ENCODE results near the gene NCOR2. TPM values are rescaled to one million over a fixed set of nuclear protein-coding genes. Genes with fewer than 3 reads are reported as not detected.

The NCOR2 gene
- total and polyA plus RNA-seq, 2 of the 8 experiments (the other 6 are each of a cell fraction or from before 2014, with no cell fraction given), result 14.8 to 275 TPM

- TF ChIP-seq TAF7 (optimal IDR thresholded peaks at IDR 0.05; ENCODE audit: borderline replicate concordance, low read depth, low read length) (no peak), USF2 (IDR thresholded peaks at IDR 0.05; ENCODE audit: low read length) (no peak), SIX5 (IDR thresholded peaks at IDR 0.05; ENCODE audit: low read depth, low read length) (no peak), HDAC6 (IDR thresholded peaks at IDR 0.05; ENCODE audit: low read depth, low read length) (no peak), CBX5 (IDR thresholded peaks at IDR 0.05; ENCODE audit: low read depth, low read length) (no peak)
These were observed 23.0 kb upstream of the NCOR2 start (continued) for GRCh38 chr12:124590447-124590846.

Data from H1 (cell line).